H9 (cell line): ENCODE measurements around the gene PPFIA2. TPM values are rescaled to one million over a fixed set of nuclear protein-coding genes. Genes with fewer than 3 reads are reported as not detected.

ENCODE experiments used
- DNase-seq: peaks from one replicate; pipeline ENCODE4 v3.0.0-alpha.2; 2017
- H2AFZ ChIP-seq: one replicate; pipeline ENCODE4 v1.6.1; 2013; ENCODE audit warnings: mild to moderate bottlenecking, low read length, control low read depth, moderate library complexity
- H2AK5ac ChIP-seq: 2 replicates; pipeline ENCODE4 v1.6.1; 2013; ENCODE audit warnings: low read length, control low read depth, mixed read lengths; ENCODE audit not compliant: insufficient read length
- H2BK120ac ChIP-seq: one replicate; pipeline ENCODE4 v1.6.1; 2013; ENCODE audit warnings: low read depth, mild to moderate bottlenecking, low read length, control low read depth, inconsistent platforms; ENCODE audit not compliant: poor library complexity, severe bottlenecking
- H2BK12ac ChIP-seq: 2 replicates; pipeline ENCODE4 v1.6.1; 2013; ENCODE audit warnings: low read length, control low read depth, mixed read lengths, low read depth; ENCODE audit not compliant: insufficient read length
- H2BK15ac ChIP-seq: 2 replicates; pipeline ENCODE4 v1.6.1; 2013; ENCODE audit warnings: low read depth, low read length, control low read depth
- H2BK20ac ChIP-seq: one replicate; pipeline ENCODE4 v1.6.1; 2013; ENCODE audit warnings: low read depth, mild to moderate bottlenecking, low read length, control low read depth, inconsistent platforms; ENCODE audit not compliant: poor library complexity, severe bottlenecking
- H2BK5ac ChIP-seq: 2 replicates; pipeline ENCODE4 v1.6.1; 2013; ENCODE audit warnings: low read length, control low read depth, mixed read lengths; ENCODE audit not compliant: insufficient read length
- H3K14ac ChIP-seq: 2 replicates; pipeline ENCODE4 v1.6.1; 2013; ENCODE audit warnings: low read length, control low read depth; ENCODE audit not compliant: insufficient read depth
- H3K18ac ChIP-seq: 2 replicates; pipeline ENCODE4 v1.6.1; 2013; ENCODE audit warnings: low read depth, mild to moderate bottlenecking, mixed read lengths, low read length, control low read depth; ENCODE audit not compliant: insufficient read length
- H3K23ac ChIP-seq: 2 replicates; pipeline ENCODE4 v1.6.1; 2013; ENCODE audit warnings: low read length, control low read depth, mixed read lengths, low read depth; ENCODE audit not compliant: insufficient read length
- H3K23me2 ChIP-seq: 2 replicates; pipeline ENCODE4 v1.6.1; 2013; ENCODE audit warnings: low read depth, mild to moderate bottlenecking, mixed read lengths, low read length, control low read depth; ENCODE audit not compliant: insufficient read length, poor library complexity, severe bottlenecking
- H3K27ac ChIP-seq: 2 replicates; pipeline ENCODE4 v1.5.1; 2013; ENCODE audit warnings: low read length, control low read depth, mixed read lengths, low read depth; ENCODE audit not compliant: insufficient read length
- H3K27me3 ChIP-seq: 2 replicates; pipeline ENCODE4 v1.6.1; 2013; ENCODE audit warnings: low read length, control low read depth, inconsistent platforms; ENCODE audit not compliant: insufficient read depth
- H3K4ac ChIP-seq: 2 replicates; pipeline ENCODE4 v1.6.1; 2013; ENCODE audit warnings: low read depth, mild to moderate bottlenecking, control low read depth, inconsistent platforms, low read length, moderate library complexity
- H3K4me1 ChIP-seq: 2 replicates; pipeline ENCODE4 v1.6.1; 2013; ENCODE audit warnings: low read length, control low read depth, inconsistent platforms; ENCODE audit not compliant: insufficient read depth
- H3K4me2 ChIP-seq: 2 replicates; pipeline ENCODE4 v1.6.1; 2013; ENCODE audit warnings: low read length, control low read depth, mixed read lengths; ENCODE audit not compliant: insufficient read length, insufficient read depth
- H3K56ac ChIP-seq: 2 replicates; pipeline ENCODE4 v1.6.1; 2013; ENCODE audit warnings: low read depth, mild to moderate bottlenecking, mixed read lengths, low read length, control low read depth; ENCODE audit not compliant: insufficient read length
- H3K79me1 ChIP-seq: 2 replicates; pipeline ENCODE4 v1.6.1; 2013; ENCODE audit warnings: low read depth, mild to moderate bottlenecking, moderate library complexity, low read length, control low read depth, inconsistent platforms; ENCODE audit not compliant: insufficient read depth, poor library complexity, severe bottlenecking
- H3K79me2 ChIP-seq: 2 replicates; pipeline ENCODE4 v1.6.1; 2013; ENCODE audit warnings: low read length, control low read depth, inconsistent platforms; ENCODE audit not compliant: insufficient read depth
- H3K9ac ChIP-seq: 2 replicates; pipeline ENCODE4 v1.6.1; 2013; ENCODE audit warnings: low read length, control low read depth, mixed read lengths; ENCODE audit not compliant: insufficient read length; ENCODE audit errors: extremely low read depth
- H3K9me3 ChIP-seq: one replicate; pipeline ENCODE4 v1.6.1; 2013; ENCODE audit warnings: low read depth, low read length, inconsistent platforms; ENCODE audit not compliant: control insufficient read depth
- H3T11ph ChIP-seq: one replicate; pipeline ENCODE4 v1.6.1; 2013; ENCODE audit warnings: mild to moderate bottlenecking, low read length, control low read depth, inconsistent platforms
- H4K20me1 ChIP-seq: one replicate; pipeline ENCODE4 v1.6.1; 2013; ENCODE audit not compliant: control insufficient read depth, insufficient read length, insufficient read depth
- H4K5ac ChIP-seq: 2 replicates; pipeline ENCODE4 v1.6.1; 2013; ENCODE audit warnings: low read depth, mild to moderate bottlenecking, mixed read lengths, low read length, control low read depth; ENCODE audit not compliant: insufficient read length
- H4K8ac ChIP-seq: replicated peaks from 2 replicates; pipeline ENCODE4 v1.6.1; 2013; ENCODE audit warnings: low read length, control low read depth, mixed read lengths, low read depth; ENCODE audit not compliant: insufficient read length
- H4K91ac ChIP-seq: 2 replicates; pipeline ENCODE4 v1.6.1; 2013; ENCODE audit warnings: low read depth, mild to moderate bottlenecking, moderate library complexity, mixed read lengths, low read length, control low read depth; ENCODE audit not compliant: insufficient read length
- H3K27ac Mint-ChIP-seq, 3 experiments: 2 replicates in 2 of 3; 3 replicates in 1 of 3; pipeline ENCODE4 v1.8.0; 2020 to 2021; ENCODE audit warnings: mixed read lengths in 3 of 3, mild to moderate bottlenecking in 1 of 3, moderate library complexity in 1 of 3
- H3K27me3 Mint-ChIP-seq: 2 replicates; pipeline ENCODE4 v1.8.0; 2021; ENCODE audit warnings: low read depth, mild to moderate bottlenecking, moderate library complexity, mixed read lengths
- H3K36me3 Mint-ChIP-seq, 3 experiments: 2 replicates in 2 of 3; 3 replicates in 1 of 3; pipeline ENCODE4 v1.8.0; 2020 to 2021; ENCODE audit warnings: low read depth in 3 of 3, mixed read lengths in 3 of 3; ENCODE audit not compliant: insufficient read depth in 1 of 3
- H3K4me1 Mint-ChIP-seq, 2 experiments: 2 replicates each; pipeline ENCODE4 v1.8.0; 2020; ENCODE audit warnings: mixed read lengths in 2 of 2
- H3K4me3 Mint-ChIP-seq, 2 experiments: 2 replicates in 1 of 2; 3 replicates in 1 of 2; pipeline ENCODE4 v1.8.0; 2020 to 2021; ENCODE audit warnings: mild to moderate bottlenecking in 2 of 2, mixed read lengths in 2 of 2, moderate library complexity in 1 of 2
- H3K9me3 Mint-ChIP-seq, 2 experiments: 2 replicates in 1 of 2; 3 replicates in 1 of 2; pipeline ENCODE4 v1.8.0; 2020; ENCODE audit warnings: mild to moderate bottlenecking in 2 of 2, mixed read lengths in 2 of 2, moderate library complexity in 1 of 2
- CTCF ChIP-seq: fragments of 200-600 bp; sonication (generic); conservative IDR thresholded peaks from 3 replicates; pipeline ENCODE4 v1.8.0; 2021; ENCODE audit warnings: antibody characterized with exemption, mild to moderate bottlenecking
- WGBS: extraction: QIAGEN DNeasy Blood & Tissue Kit; methylation state at CpG from one replicate; pipeline ENCODE4 v1.1.7; 2013; ENCODE audit warnings: missing lambda C conversion rate, low lambda C conversion rate, mixed read lengths; ENCODE audit not compliant: insufficient read length; ENCODE audit errors: extremely low coverage; 5-methylcytosine and 5-hydroxymethylcytosine counted together
- total RNA-seq: library from RNA; stranded (reverse); gene quantifications from 2 replicates; pipeline ENCODE4 v1.2.1, GENCODE V29; 2021

Gene PPFIA2
- total RNA-seq, 1 experiment from 2014 or later: 1.3 TPM

- Mint-ChIP-seq H3K4me1 (no peaks in the 10 kb centered on the region), H3K27ac (no peak overlapping the region), H3K27me3 (no peaks in the 10 kb centered on the region), H3K36me3 (no peaks in the 10 kb centered on the region), H3K9me3 (no peaks in the 10 kb centered on the region; a peak in 1 of 5 replicates), H3K4me3 (no peak overlapping the region)
- H4K5ac ChIP-seq: no peak overlapping the region
- H3K14ac ChIP-seq: no peak overlapping the region
- no peak overlapping the region for H3K4ac ChIP-seq
- H3K79me2 ChIP-seq: no peaks in the 10 kb centered on the region
- no peak overlapping the region for H3K18ac ChIP-seq
- no peak overlapping the region for H2BK120ac ChIP-seq
- no peak overlapping the region for H2BK12ac ChIP-seq
- H2AK5ac ChIP-seq: no peak overlapping the region
- no peak overlapping the region for H3K9ac ChIP-seq
- no peak for DNase-seq
- no peaks in the 10 kb centered on the region for H3K79me1 ChIP-seq
- no peak overlapping the region for H2AFZ ChIP-seq
- H3K4me1 ChIP-seq: no peaks in the 10 kb centered on the region
- no peak overlapping the region for H3T11ph ChIP-seq
- H4K20me1 ChIP-seq: no peaks in the 10 kb centered on the region
- no CpG with 5 or more reads among the region's 1 CpG for WGBS
- H3K4me2 ChIP-seq: no peak overlapping the region
- TF ChIP-seq CTCF: no peak
- no peak overlapping the region for H4K8ac ChIP-seq
- no peaks in the 10 kb centered on the region for H3K23me2 ChIP-seq
- H3K9me3 ChIP-seq: no peaks in the 10 kb centered on the region
- no peak overlapping the region for H3K56ac ChIP-seq
- no peak overlapping the region for H2BK5ac ChIP-seq
- no peak overlapping the region for H4K91ac ChIP-seq
- no peak overlapping the region for H3K27ac ChIP-seq
- H2BK15ac ChIP-seq: no peak overlapping the region
- H3K23ac ChIP-seq: no peak overlapping the region
- H2BK20ac ChIP-seq: no peak overlapping the region
- H3K27me3 ChIP-seq: no peaks in the 10 kb centered on the region
Measured at GRCh38 chr12:81386101-81386500, 373.0 kb downstream of the PPFIA2 start.
